GM21825 (cell line): ENCODE results near the gene ZDHHC22.
A peak's percentile ranks its signal among the peaks of the same experiment; 100 is the strongest.

Experiments used
- ATAC-seq: cut with Tn5 transposase; IDR thresholded peaks from one replicate; pipeline ENCODE4 v1.9.1; 2021; ENCODE audit warnings: mild to moderate bottlenecking, moderate library complexity; ENCODE audit not compliant: unreplicated experiment

Gene ZDHHC22

DNA sequence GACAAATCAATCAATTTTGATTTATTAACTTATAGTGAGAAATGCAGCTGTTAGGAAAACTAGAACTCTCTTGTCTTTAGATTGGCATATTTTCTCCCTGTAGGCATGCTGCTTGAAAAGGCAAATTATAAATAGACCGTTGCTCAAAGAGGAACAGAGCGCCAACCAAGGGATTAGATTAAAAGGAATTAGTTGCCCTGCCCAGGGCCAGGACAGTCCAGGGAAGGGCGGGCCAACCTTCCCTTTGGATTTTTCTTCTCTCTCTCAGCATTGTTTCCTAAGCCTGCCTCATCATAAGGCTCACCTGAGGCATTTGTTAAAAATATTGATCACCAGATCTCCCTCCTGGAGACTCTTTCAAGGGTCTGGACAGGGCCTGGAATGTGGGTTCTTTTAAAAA lies 34.9 kb downstream of the ZDHHC22 start:
- ATAC-seq, result no peak

DNA sequence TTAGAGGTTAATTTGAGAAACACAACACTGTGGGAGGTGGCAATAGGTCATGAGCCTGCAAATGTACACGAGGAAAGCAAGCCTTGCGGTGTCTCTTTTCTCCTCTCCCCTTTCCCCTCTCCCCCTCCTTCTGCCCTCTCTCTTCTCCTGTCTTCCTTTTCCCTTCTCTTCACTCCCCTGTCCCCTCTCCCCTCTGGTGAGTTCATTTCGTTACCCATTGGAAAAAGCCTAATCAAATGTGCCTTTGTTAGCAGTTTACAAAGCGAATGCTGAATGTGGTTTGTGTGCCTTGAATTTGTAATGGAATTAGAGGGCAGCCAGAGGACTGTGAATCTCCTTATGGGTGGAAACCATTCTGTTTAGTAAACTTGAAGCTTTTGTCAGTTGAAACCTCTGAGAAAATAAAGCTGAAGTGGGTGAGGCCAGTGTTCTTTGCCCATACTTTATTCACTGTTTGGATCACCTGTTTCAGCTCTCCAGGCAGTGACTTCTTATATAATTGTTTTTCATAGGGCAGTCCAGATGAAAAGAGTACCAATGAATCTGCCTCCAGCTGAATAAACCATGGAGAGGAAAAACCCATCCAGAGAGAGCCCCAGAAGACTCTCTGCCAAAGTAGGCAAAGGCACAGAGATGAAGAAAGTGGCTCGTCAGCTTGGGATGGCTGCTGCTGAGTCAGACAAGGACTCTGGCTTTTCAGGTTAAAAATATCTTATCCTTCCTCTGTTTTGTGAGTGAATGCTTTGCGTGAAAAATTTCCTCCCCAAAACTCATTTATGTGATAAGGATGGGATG lies 36.2 kb downstream of the ZDHHC22 start:
- ATAC-seq, result no peak

DNA sequence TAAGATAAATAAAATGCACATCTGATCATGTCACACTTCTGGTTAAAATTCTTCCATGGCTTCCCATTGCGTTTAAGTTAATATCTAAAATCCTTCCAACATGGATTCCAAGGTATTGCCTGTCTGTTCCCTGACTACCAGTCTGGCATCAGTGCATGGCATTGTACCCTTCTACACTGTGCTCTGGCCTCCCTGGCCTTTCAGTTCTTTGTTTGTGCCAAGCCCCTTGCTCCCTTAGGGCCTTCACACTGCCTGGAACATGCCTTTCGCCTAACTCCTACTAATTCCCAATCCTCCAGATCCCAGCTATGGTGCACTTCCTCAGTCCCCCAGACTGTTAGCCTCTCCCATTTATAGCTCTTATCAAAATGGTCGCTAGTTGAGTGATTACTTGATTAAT lies 37.2 kb downstream of the ZDHHC22 start:
- ATAC-seq, result no peak

DNA sequence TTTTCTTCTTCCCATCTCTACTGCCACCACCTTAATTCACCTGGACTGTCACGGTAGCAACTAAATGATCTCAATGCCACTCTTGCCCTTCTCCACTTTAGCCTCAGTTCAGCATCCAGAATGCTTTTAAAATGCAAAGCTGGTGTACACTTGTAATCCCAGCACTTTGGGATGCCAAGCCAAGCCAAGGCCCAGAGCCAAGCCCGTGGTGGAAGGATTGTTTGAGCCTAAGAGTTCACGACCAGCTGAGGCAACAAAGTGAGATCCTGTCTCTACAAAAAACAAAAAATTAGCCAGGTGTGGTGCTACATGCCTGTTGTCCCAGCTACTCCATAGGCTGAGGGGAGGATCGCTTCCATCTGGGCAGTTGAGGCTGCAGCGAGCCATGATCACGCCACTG lies 37.6 kb downstream of the ZDHHC22 start:
- ATAC-seq, result no peak

DNA sequence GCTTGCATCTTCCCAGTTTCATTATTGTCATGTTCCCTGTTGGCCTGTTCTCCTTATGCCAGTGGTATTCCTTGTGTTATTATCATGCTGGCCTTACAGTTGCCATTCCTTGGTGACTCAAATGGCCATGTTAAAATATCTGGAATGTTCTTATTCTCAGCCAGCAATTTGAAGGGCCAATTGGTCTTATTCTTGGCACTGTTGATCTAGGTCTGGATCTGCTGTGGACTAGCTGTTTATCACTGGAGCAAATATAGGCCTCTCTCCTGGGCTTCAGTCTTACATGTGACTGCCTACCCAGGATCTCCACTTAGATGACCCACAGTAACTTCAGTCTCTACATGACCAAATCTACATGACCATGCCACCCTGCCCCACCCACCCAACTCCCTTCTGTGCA lies 38.1 kb downstream of the ZDHHC22 start:
- ATAC-seq, result no peak

DNA sequence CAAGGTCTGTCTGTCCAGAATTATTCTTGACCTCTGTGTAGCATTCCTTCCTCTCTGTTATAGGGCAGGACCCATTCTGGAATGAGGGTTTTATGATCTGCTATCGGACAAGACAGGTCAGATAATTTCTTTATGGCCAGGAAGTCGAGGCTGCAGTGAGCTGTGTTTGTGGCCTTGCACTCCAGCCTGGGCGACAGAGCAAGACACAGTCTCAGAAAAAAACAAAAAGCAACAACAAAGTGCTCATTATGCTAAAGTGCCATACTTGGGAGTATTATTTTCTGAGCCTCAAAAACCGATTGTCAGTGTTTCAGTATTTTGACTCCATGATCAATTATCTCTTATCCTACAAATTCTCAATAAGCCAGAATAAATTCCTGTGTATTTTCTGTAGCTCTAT lies 39.4 kb downstream of the ZDHHC22 start:
- ATAC-seq, result no peak

DNA sequence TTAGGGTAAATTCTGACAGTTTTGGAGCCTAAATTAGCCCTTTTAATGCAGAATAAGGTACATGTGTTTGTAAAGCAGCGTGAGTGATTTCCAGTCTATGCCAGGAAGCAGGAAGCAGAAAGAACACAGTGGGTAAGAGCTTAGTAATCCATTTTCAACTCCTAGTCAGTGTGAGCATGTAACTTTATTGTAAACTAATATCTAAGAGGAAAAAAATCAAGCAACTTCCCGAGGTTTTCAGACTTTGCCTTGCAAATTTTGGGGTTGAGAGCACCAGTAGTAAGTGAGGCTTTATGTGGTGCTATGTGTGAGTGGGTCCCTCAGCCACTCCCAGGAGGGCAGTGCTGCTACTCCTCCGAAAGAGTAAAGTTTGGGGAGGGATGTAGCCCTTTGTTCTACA lies 40.6 kb downstream of the ZDHHC22 start:
- no peak for ATAC-seq

DNA sequence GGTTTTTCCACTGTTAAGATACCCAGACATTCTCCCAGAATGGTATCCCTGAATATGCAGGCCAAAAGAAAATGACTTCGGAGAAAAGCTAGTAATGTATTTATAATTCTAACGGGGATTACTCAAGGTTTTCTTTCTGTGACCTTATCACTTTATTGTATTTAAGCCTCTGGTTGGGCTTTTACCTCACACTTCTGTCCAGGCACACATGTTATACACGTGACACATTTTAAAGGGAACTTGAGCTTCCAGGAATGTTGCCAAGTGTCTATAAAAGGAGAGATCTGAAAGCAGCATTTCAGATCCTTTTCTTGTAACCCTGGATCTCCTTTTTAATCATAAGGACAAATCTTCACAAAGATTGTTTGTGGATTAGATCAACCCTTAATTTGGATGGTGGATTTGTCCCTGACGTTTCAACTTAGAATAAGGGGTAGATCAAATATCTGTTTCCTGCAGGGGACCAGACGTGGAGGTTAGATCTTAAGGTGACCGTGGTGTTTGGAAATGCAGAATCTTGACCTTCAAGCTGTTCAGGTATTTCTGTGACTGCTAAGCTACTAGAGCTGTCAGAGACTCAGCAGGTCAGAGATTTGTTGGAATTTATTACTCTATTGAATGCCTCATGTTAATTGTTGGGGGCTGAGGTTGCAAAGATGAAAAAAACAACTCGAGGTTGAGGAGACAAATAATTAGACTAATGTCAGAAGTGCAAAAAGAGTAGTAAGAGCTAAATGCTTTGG lies 42.0 kb downstream of the ZDHHC22 start:
- no peak for ATAC-seq

DNA sequence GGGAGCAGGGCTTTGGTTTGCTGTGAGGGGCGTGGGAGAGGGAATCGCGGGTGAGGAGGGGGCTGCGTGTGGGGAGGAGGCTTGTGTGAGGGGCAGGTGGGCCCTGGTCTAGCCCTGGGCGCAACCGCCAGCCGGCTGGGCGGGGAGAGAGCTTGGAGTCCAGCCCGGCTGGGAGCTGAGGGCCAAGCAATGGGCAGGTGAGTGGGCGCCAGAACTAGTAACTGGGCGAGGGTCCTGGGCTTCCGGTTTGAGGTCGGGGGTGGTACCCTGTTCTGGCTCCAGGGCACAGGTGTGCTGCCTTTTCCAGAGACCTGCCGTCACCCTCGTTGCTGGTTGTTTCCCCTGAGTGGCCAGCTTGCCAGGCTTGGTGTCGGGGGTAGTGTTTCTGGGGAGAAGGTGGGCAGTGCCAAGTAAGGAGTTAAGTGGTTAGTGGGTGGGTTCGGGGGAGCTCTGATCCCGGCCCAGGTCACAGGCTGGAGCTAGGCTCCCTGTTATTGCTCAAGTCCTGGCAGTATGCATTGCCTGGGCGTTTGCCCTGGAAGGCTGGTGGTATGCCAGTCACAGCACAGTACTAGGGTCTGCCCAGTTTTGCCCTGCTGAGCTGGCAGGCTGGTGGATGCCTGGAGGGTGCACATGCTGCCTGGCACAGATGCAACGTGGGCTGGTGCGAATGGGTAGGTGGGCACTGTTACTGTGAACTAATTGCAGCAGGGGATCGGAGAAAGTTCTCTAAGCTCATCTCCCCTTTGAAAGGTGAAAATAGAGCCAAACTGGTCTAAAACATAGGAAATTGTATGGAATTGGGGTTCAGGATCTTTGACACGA lies 42.9 kb downstream of the ZDHHC22 start:
- ATAC-seq, result no peak

DNA sequence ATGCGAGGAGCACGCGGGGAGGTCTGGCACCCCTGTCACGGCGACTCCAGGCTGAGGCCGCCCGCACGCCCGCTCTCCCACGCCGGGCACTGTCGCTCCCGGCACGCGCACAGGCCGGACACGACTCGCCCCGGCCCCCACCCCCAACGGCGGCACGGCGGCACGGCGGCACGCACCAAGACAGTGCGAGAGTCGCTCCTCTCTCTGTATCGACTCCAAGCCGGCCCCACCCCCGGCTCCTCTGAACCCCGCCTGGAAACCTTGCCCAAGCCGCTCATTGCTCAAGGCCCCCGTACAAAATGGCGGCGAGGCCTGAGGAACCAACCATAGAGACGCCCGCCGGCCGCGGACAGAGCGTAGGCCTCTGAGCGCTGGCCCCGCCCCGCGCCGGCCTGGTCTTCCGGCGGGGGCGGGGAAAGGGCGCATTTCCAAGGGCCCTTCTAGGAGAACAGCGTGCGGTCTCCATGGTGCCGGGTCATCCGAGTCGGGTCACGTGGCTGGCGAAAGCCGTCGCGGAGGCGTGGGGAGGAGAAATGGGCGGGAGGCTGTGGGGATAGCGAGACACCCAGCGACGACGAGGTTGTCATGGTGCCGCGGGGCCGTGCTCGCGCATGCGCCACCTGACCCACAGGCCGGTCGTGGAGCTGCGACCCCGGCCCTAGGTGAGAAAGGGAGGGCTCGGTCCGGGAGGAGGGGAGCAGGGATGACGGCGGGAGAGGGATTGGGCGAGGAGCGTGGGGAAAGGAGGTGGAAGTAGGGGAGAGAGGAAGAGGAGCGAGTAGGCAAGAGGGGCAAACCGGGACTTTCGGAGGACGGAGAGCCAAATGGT lies 43.7 kb downstream of the ZDHHC22 start, which contains the start of gene CIPC:
Gene CIPC (plus strand): TSS at position 559 of the 829 bp plus-strand sequence. CDS start 7,451 bp downstream, outside the sequence.
- peak; percentile 88 for ATAC-seq

DNA sequence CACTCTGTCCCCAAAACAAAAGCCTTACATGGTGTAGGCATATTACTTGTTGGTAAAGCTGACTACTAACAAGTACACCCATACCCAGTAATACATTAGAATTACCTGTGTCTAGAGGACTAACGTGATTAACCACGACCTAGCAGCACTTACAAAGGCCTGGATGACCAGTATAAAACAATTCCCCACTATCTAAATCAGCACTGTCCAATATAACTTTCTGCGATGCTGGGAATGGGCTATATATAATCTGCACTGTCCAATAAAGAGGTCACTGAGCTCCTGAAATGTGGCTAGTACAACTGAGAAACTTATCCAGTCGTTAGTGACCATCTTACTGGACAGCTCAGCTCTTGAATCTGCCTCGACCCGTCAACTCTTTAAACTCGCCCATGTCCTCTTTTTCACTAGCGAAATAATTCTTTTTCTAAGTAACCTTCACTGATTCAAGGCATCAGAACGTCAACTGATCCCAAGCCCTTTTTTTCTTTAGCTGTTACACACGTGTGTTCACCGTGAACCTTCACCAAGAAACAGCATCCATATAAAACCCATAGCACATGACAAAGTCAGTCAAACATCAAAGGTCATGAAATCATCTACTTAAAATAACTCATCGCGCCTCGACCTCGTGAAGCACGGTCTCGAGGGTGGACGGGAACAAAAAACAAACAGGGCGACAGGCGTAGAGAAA lies 44.4 kb downstream of the ZDHHC22 start:
- no peak for ATAC-seq

DNA sequence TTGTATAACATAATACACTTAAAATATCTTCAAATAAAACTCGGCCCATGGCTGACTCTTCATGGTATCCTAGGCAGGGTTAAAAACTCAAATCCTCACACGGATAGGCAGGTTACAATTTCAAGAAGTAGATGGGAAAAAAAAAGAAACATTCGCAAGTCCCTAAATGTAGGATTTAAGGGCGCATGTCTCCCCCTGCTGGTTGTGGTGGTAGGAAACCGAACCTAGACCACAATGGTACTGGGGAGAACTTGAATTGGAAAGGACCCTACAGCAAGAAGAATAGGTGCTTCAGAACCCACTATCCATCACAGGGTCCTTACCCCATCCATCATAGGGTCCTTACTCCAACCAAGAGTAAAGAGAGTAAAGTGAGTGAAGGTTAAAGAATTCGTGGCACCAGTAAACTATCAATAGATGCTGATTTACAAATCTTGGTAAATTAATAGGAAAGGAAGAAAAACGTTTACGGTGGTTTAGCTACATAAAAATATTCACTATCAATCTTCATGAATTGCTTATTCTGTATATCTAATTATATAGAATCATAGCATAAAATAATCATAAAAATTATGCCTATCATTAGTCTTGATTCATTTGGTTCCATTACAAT lies 46.8 kb downstream of the ZDHHC22 start:
- ATAC-seq, result no peak

DNA sequence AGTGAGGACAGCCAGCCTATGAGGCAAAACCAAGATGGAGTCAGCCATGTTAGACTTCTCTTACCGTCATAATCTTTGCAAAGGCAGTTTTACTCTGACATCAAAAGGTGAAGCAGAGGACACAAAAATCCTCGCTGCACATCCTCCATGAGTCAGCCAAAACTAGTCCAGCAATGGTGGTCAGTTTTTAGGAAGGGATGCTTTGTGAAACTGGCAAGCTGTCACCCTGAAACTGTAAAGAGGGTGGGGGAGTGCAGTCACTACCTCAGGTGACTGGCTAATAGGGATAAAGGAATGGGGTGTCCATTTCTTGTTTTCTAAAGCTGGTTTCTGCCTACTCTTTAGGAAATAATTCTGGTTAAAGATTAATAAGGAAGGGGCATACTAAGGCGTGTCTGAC lies 48.9 kb downstream of the ZDHHC22 start:
- no peak for ATAC-seq

DNA sequence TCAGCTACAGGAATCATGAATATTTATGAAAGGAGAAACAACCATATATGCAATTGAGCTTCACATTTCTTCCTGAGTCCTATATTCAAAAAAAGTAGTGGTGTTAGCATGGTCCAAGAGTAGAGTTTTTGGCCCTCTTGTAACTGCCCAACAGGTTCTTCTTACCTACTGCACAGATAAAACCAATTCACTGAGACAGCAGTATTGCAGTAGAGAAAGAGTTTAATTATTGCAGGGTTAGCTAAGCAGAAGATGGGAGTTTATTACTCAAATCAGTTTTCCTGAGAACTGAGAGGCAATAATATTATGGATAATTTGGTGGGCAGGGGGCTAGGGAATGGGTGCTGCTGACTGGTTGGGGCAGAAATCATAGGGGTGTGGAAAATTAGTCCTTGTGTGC lies 50.1 kb downstream of the ZDHHC22 start:
- no peak for ATAC-seq

DNA sequence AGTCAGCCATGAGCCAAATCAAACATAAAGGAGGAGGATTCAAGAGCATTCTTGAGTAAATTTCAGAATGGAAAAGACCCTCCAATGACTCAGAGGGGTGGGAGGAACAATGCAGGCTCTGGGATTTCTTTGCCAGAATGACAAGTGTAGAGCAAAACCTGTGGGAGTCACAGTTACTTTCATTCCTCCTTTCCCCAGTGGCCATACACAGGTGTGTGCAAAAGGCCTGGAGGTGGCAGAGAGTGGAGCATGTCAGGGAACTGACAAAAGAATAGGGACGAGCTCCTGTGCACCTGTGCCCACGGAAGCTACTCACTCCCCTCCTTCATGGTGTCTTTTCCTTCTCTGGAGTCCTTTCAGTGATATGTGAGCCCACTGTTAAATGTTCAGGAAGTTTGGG lies 52.9 kb downstream of the ZDHHC22 start:
- ATAC-seq, result no peak

DNA sequence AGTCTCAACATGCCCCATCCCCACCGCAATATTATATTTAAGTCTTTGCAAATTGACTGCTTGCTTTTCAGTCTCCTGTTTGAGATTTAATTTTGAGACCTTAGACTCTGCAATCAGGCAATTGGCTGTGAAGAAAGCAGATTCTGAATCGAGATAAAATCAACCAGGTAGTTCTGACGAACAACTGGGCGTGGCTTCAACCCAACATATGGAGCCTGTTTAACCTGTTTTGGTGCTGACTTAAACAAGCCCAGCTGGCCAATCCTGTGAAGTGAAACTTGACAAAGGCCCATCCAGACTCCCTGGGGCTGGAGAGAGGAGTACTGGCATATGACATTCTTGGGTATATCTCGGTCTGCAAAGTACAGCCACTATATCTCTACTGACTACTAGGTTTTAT lies 53.4 kb downstream of the ZDHHC22 start:
- ATAC-seq, result no peak

DNA sequence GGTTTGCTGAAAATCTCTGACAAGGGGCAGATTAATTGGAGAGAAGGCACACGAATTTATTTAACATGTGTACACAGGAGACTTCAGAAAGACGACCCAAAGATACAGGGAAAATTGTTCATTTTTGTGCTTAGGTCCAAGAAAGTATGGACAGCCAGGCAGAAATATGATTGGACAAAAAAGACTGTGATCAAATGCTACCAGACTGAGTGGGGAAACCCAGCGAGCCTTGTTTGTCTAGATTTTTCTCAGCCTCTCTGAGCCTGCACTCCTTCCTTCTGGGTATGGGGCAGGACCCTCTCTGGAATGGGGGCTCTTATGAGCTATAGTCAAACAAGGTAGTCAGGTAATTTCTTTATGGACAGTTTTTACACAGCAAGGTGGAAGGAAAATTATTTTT lies 54.0 kb downstream of the ZDHHC22 start:
- no peak for ATAC-seq

DNA sequence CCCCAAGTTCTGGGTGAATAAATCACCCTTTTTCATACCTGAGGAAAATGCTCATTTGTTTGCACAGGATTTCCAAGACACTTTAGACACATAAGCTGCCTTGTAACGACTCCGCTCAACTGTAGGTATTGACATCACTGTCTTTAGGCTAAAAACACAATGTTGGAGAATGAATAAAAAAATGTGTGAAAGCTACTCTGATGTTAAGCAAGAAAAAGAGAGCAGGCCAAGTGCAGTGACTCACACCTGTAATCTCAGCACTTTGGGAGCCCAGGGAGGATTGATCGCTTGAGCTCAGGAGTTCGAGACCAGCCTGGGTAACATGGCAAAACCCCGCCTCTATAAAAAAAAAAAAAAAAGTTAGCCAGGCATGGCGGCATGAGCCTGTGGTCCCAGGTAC lies 54.6 kb downstream of the ZDHHC22 start:
- ATAC-seq, result no peak

DNA sequence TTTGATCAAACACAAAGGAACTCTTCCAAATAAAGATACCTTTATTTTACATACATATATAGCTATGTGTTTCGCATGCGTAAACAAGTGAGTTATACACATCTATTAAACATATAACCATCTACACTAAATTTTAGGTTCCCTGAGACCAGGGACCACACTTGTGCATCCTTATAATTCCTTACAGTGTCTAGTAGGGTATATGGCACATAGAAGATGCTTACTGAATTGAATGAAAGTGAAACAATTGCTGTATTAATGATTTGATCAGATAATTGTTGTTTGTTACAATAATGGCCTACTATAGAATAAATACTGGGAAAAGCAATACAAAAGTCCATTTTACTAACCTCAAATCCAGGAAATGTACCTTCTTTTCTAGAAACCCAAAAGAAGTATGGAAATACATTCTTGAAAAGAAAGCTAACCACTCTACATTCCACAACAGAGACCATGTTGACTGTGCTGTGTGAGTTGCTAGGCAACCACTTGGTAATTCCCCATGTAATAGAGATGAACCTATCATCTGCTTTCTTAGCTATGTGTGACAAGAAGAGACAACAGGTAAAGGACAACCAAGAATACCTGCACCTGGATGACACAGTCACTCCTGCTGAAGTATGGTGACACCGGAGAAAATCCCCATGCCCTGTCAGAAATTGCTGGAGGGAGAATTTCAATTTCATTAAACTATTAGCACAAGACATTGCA lies 55.4 kb downstream of the ZDHHC22 start:
- ATAC-seq, result no peak
